Mucosa of stomach (tissue), 1 donor: Measurements from ENCODE around the gene GLI3.

ENCODE experiments used
- H3K27me3 ChIP-seq: one replicate; pipeline ENCODE4 v1.7.0; 2013; ENCODE audit warnings: mild to moderate bottlenecking, low read length; ENCODE audit not compliant: control insufficient read depth, insufficient read depth
- H3K36me3 ChIP-seq: one replicate; pipeline ENCODE4 v1.7.0; 2013; ENCODE audit warnings: low read length; ENCODE audit not compliant: control insufficient read depth, insufficient read depth
- H3K4me1 ChIP-seq: one replicate; pipeline ENCODE4 v1.7.0; 2013; ENCODE audit warnings: mild to moderate bottlenecking, low read length; ENCODE audit not compliant: control insufficient read depth, insufficient read depth
- H3K4me3 ChIP-seq: one replicate; pipeline ENCODE4 v1.7.0; 2013; ENCODE audit warnings: low read length
- H3K9ac ChIP-seq: one replicate; pipeline ENCODE4 v1.7.0; 2013; ENCODE audit warnings: mild to moderate bottlenecking, low read length, moderate library complexity
- H3K9me3 ChIP-seq: one replicate; pipeline ENCODE4 v1.7.0; 2013; ENCODE audit warnings: mild to moderate bottlenecking, low read length, moderate library complexity; ENCODE audit not compliant: control insufficient read depth
- donor health status: Pancreatic carcinoma.

GLI3 gene

GRCh38 chr7:41984888-41985287, 252.1 kb downstream of the GLI3 start:
- Histone ChIP-seq H3K4me3 (no peak overlapping the region), H3K9ac (no peak overlapping the region), H3K27me3 (no peaks in the 10 kb centered on the region), H3K36me3 (no peaks in the 10 kb centered on the region), H3K4me1 (no peaks in the 10 kb centered on the region), H3K9me3 (no peaks in the 10 kb centered on the region)

- Histone ChIP-seq H3K4me3 (no peak overlapping the region), H3K9ac (no peak overlapping the region), H3K27me3 (no peaks in the 10 kb centered on the region), H3K4me1 (no peaks in the 10 kb centered on the region), H3K36me3 (no peaks in the 10 kb centered on the region), H3K9me3 (no peaks in the 10 kb centered on the region)
Observed at GRCh38 chr7:41981046-41982040, 255.7 kb downstream of the GLI3 start.

GRCh38 chr7:41979834-41980307, 257.1 kb downstream of the GLI3 start:
- Histone ChIP-seq H3K4me1 (no peaks in the 10 kb centered on the region), H3K36me3 (no peaks in the 10 kb centered on the region), H3K9me3 (no peaks in the 10 kb centered on the region), H3K4me3 (no peak overlapping the region), H3K9ac (no peak overlapping the region), H3K27me3 (no peaks in the 10 kb centered on the region)

- Histone ChIP-seq H3K9ac (no peak overlapping the region), H3K4me1 (no peaks in the 10 kb centered on the region), H3K27me3 (no peaks in the 10 kb centered on the region), H3K9me3 (no peaks in the 10 kb centered on the region), H3K36me3 (no peaks in the 10 kb centered on the region), H3K4me3 (no peak overlapping the region)
Observed at GRCh38 chr7:41978858-41979257, 258.2 kb downstream of the GLI3 start.

- H3K36me3 ChIP-seq, result no peaks in the 10 kb centered on the region
- H3K4me1 ChIP-seq, result no peaks in the 10 kb centered on the region
- H3K9me3 ChIP-seq, result no peaks in the 10 kb centered on the region
- H3K9ac ChIP-seq, result no peak overlapping the region
- no peak overlapping the region for H3K4me3 ChIP-seq
- H3K27me3 ChIP-seq, result no peaks in the 10 kb centered on the region
Observed at GRCh38 chr7:41977661-41978060, 259.3 kb downstream of the GLI3 start.

GRCh38 chr7:41977151-41977651, 259.8 kb downstream of the GLI3 start:
- Histone ChIP-seq H3K36me3 (no peaks in the 10 kb centered on the region), H3K4me1 (no peaks in the 10 kb centered on the region), H3K27me3 (no peaks in the 10 kb centered on the region), H3K9ac (no peak overlapping the region), H3K4me3 (no peak overlapping the region), H3K9me3 (no peaks in the 10 kb centered on the region)

GRCh38 chr7:41976411-41976810, 260.6 kb downstream of the GLI3 start:
- Histone ChIP-seq H3K36me3 (no peaks in the 10 kb centered on the region), H3K4me1 (no peaks in the 10 kb centered on the region), H3K9ac (no peak overlapping the region), H3K27me3 (no peaks in the 10 kb centered on the region), H3K9me3 (no peaks in the 10 kb centered on the region), H3K4me3 (no peak overlapping the region)

- H3K27me3 ChIP-seq, result no peaks in the 10 kb centered on the region
- H3K4me1 ChIP-seq, result no peaks in the 10 kb centered on the region
- H3K9ac ChIP-seq, result no peak overlapping the region
- H3K4me3 ChIP-seq, result no peak overlapping the region
- H3K9me3 ChIP-seq, result no peaks in the 10 kb centered on the region
- no peaks in the 10 kb centered on the region for H3K36me3 ChIP-seq
Observed at GRCh38 chr7:41975849-41976248, 261.2 kb downstream of the GLI3 start.

GRCh38 chr7:41974870-41975557, 262.0 kb downstream of the GLI3 start:
- H3K4me3 ChIP-seq, result no peak overlapping the region
- no peak overlapping the region for H3K9ac ChIP-seq
- no peaks in the 10 kb centered on the region for H3K4me1 ChIP-seq
- no peaks in the 10 kb centered on the region for H3K27me3 ChIP-seq
- no peaks in the 10 kb centered on the region for H3K36me3 ChIP-seq
- no peaks in the 10 kb centered on the region for H3K9me3 ChIP-seq

- Histone ChIP-seq H3K9me3 (no peaks in the 10 kb centered on the region), H3K4me1 (no peaks in the 10 kb centered on the region), H3K4me3 (no peak overlapping the region), H3K9ac (no peak overlapping the region), H3K27me3 (no peaks in the 10 kb centered on the region), H3K36me3 (no peaks in the 10 kb centered on the region)
Observed at GRCh38 chr7:41973202-41973730, 263.7 kb downstream of the GLI3 start.

GRCh38 chr7:41972776-41973175, 264.2 kb downstream of the GLI3 start:
- Histone ChIP-seq H3K4me1 (no peaks in the 10 kb centered on the region), H3K27me3 (no peaks in the 10 kb centered on the region), H3K36me3 (no peaks in the 10 kb centered on the region), H3K9me3 (no peaks in the 10 kb centered on the region), H3K9ac (no peak overlapping the region), H3K4me3 (no peak overlapping the region)

- Histone ChIP-seq H3K4me1 (no peaks in the 10 kb centered on the region), H3K27me3 (no peaks in the 10 kb centered on the region), H3K4me3 (no peak overlapping the region), H3K36me3 (no peaks in the 10 kb centered on the region), H3K9me3 (no peaks in the 10 kb centered on the region), H3K9ac (no peak overlapping the region)
Observed at GRCh38 chr7:41972270-41972669, 264.7 kb downstream of the GLI3 start.
